ENCODE data around the gene MOCOS. TPM values are rescaled to one million over a fixed set of nuclear protein-coding genes. Genes with fewer than 3 reads are reported as not detected.
"Not testable (repeated sequence)": the region's sequence is repeated elsewhere in the genome, so short reads cannot be mapped to it uniquely, and the experiment has no call there.

MOCOS gene
- total and polyA plus RNA-seq, 2 of the 13 experiments (the other 11 are each of a cell fraction or from before 2014, with no cell fraction given): 7.7 to 15.4 TPM

DNA sequence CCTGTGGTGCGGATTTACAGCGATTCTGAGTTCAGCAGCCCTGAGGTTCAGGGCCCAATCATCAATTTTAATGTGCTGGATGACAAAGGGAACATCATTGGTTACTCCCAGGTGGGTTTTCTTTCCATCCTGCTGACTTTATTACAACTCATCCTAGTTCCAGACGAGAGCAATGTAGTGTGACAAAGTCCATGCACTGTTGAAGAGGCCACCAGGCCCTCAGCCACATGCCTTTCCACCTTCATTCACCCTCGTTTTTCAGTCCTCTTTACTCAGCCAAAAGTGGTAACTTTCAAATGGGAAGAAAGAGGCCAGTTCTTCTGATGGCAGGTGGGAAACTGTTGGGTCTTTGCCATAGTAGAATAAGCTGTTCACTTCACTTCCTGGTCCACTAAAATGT lies 17.9 kb downstream of the MOCOS start:
- Histone ChIP-seq H3K27ac (ENCODE audit: extremely low read length, insufficient read depth, low read length) (no peak overlapping the region), H3K36me3 (replicated peaks in 1 of 2; ENCODE audit: control insufficient read depth in 1 of 2, insufficient read depth in 2 of 2, low read length in 2 of 2) (peaks cover 6 to 42% of the 10 kb centered on the region in 2 experiments; a peak in 4 of 5 replicates), H4K20me1 (ENCODE audit: insufficient read depth, low read length) (no peaks in the 10 kb centered on the region), H3K4me3 (replicated peaks in 1 of 3; ENCODE audit: insufficient read depth in 1 of 3, low read depth in 2 of 3, low read length in 3 of 3) (no peak overlapping the region), H2AFZ (ENCODE audit: low read length) (no peak overlapping the region), H3K9me3 (ENCODE audit: low read length) (no peaks in the 10 kb centered on the region), H3K79me2 (ENCODE audit: insufficient read depth, low read length) (peaks cover 2% of the 10 kb centered on the region), H3K27me3 (ENCODE audit: control insufficient read depth in 1 of 2, insufficient read depth in 2 of 2, low read length in 2 of 2) (no peaks in the 10 kb centered on the region), H3K4me1 (ENCODE audit: insufficient read depth, low read length) (peaks cover 6% of the 10 kb centered on the region; the same call in 1 of the 2 replicates), H3K9ac (ENCODE audit: insufficient read depth, low read depth, low read length) (no peak overlapping the region), H3K4me2 (ENCODE audit: low read depth, low read length) (no peak overlapping the region)
- BruUV-seq (replicated peaks): no TSS peak
- ChIA-PET CTCF (ENCODE audit: low intra/inter-chr PET ratio, low total read pairs) (no interaction called here), POLR2A (no interaction called here)
- 88% methylated on average over 4 of the region's 4 CpGs for WGBS (ENCODE audit: low lambda C conversion rate)
- TF ChIP-seq FOSL1 (CRISPR knock-in tag; IDR thresholded peaks at IDR 0.05; ENCODE audit: borderline replicate concordance): no peak
- TF ChIP-seq MIER2 (CRISPR knock-in tag; IDR thresholded peaks at IDR 0.05): no peak
- TF ChIP-seq MYPOP (CRISPR knock-in tag; IDR thresholded peaks at IDR 0.05): no peak
- no peak for ATAC-seq
- FAIRE-seq: no peak
- DNase-seq (ENCODE audit: low spot score): no peak
- in situ Hi-C loops (cut with HindIII; ENCODE audit: extremely low pct_ligation_motif_present, low pct_unique_long_range_greater_than_20kb): no loop called here
- intact Hi-C loops (cut with micrococcal nuclease; ENCODE audit: unreplicated experiment): no loop called here

DNA sequence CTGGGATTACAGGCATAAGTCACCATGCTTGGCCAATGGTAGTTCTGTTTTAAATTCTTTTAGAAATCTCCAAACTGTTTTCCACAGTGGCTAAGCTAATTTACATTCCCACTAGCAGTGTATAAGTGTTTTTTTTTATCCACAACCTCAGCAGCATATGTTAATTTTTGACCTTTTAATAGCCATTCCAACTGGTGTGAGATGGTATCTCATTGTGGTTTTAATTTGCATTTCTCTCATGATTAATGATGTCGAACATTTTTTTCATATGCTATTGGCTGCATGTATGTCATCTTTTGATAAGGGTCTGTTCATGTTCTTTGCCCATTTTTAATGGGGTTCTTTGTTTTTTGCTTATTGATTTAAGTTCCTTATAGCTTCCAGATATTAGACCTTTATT lies 20.0 kb downstream of the MOCOS start:
- Histone ChIP-seq H3K27me3 (ENCODE audit: control insufficient read depth in 1 of 2, insufficient read depth in 2 of 2, low read length in 2 of 2) (no peaks in the 10 kb centered on the region), H3K27ac (ENCODE audit: extremely low read length, insufficient read depth, low read length) (no peak overlapping the region), H3K9ac (ENCODE audit: insufficient read depth, low read depth, low read length) (no peak overlapping the region), H3K4me2 (ENCODE audit: low read depth, low read length) (no peak overlapping the region), H2AFZ (ENCODE audit: low read length) (no peak overlapping the region), H3K4me1 (ENCODE audit: insufficient read depth, low read length) (0 out of 2 replicates have a peak, but pooled peaks cover 6% of the 10 kb centered on the region), H3K79me2 (ENCODE audit: insufficient read depth, low read length) (peaks cover 2% of the 10 kb centered on the region), H3K9me3 (ENCODE audit: low read length) (no peaks in the 10 kb centered on the region), H4K20me1 (ENCODE audit: insufficient read depth, low read length) (no peaks in the 10 kb centered on the region), H3K4me3 (replicated peaks in 1 of 3; ENCODE audit: insufficient read depth in 1 of 3, low read depth in 2 of 3, low read length in 3 of 3) (no peak overlapping the region), H3K36me3 (replicated peaks in 1 of 2; ENCODE audit: control insufficient read depth in 1 of 2, insufficient read depth in 2 of 2, low read length in 2 of 2) (peaks cover 8 to 55% of the 10 kb centered on the region in 2 experiments; a peak in 4 of 5 replicates)
- in situ Hi-C loops (cut with HindIII; ENCODE audit: extremely low pct_ligation_motif_present, low pct_unique_long_range_greater_than_20kb) (no loop called here), intact Hi-C loops (cut with micrococcal nuclease; ENCODE audit: unreplicated experiment) (no loop called here)
- ChIA-PET CTCF (ENCODE audit: low intra/inter-chr PET ratio, low total read pairs) (no interaction called here), POLR2A (no interaction called here)
- DNase-seq (ENCODE audit: low spot score): no peak
- no peak for ATAC-seq
- no TSS peak for BruUV-seq (replicated peaks)
- WGBS (ENCODE audit: low lambda C conversion rate): 92% methylated on average over 1 of the region's 1 CpG
- FAIRE-seq: no peak
- no peak for TF ChIP-seq FOXA3 (CRISPR knock-in tag; IDR thresholded peaks at IDR 0.05)
- TF ChIP-seq RFXAP (CRISPR knock-in tag; IDR thresholded peaks at IDR 0.05; ENCODE audit: borderline replicate concordance): no peak
- TF ChIP-seq REST (IDR thresholded peaks at IDR 0.05; ENCODE audit: borderline replicate concordance in 1 of 2, low read depth in 1 of 2, low read length in 2 of 2): no peak
- TF ChIP-seq BORCS8-MEF2B (CRISPR knock-in tag; IDR thresholded peaks at IDR 0.05): no peak

GRCh38 chr18:36207969-36208368 lies 20.7 kb downstream of the MOCOS start:
- peaks cover 10 to 58% of the 10 kb centered on the region in 2 experiments for H3K36me3 ChIP-seq (replicated peaks in 1 of 2; ENCODE audit: control insufficient read depth in 1 of 2, insufficient read depth in 2 of 2, low read length in 2 of 2)
- H3K27ac ChIP-seq (ENCODE audit: extremely low read length, insufficient read depth, low read length); POLR2A ChIA-PET; H4K20me1 ChIP-seq (ENCODE audit: insufficient read depth, low read length); FAIRE-seq; H3K4me3 ChIP-seq (replicated peaks in 1 of 3; ENCODE audit: insufficient read depth in 1 of 3, low read depth in 2 of 3, low read length in 3 of 3); H3K9me3 ChIP-seq (ENCODE audit: low read length); CTCF ChIA-PET (ENCODE audit: low intra/inter-chr PET ratio, low total read pairs); H3K4me2 ChIP-seq (ENCODE audit: low read depth, low read length); H2AFZ ChIP-seq (ENCODE audit: low read length); intact Hi-C loops (cut with micrococcal nuclease; ENCODE audit: unreplicated experiment); H3K9ac ChIP-seq (ENCODE audit: insufficient read depth, low read depth, low read length); ATAC-seq; H3K4me1 ChIP-seq (ENCODE audit: insufficient read depth, low read length); H3K27me3 ChIP-seq (ENCODE audit: control insufficient read depth in 1 of 2, insufficient read depth in 2 of 2, low read length in 2 of 2); DNase-seq (ENCODE audit: low spot score); in situ Hi-C loops (cut with HindIII; ENCODE audit: extremely low pct_ligation_motif_present, low pct_unique_long_range_greater_than_20kb); H3K79me2 ChIP-seq (ENCODE audit: insufficient read depth, low read length); BruUV-seq (replicated peaks): not testable (repeated sequence)
- 100% methylated on average over 2 of the region's 2 CpGs for WGBS (ENCODE audit: low lambda C conversion rate)
